CD4-positive, alpha-beta memory T cell (primary cell): ENCODE data around the gene MAGEA9. TPM values are rescaled to one million over a fixed set of nuclear protein-coding genes. Genes with fewer than 3 reads are reported as not detected.

Source experiments
- CTCF ChIA-PET: fragments of 350-600 bp; sonication (Branson Sonifier 250); formaldehyde crosslinking; loops from one replicate; lab custom pipeline; 2021; ENCODE audit warnings: inconsistent platforms; ENCODE audit not compliant: partially characterized antibody; lab: Charles Lee
- POLR2A ChIA-PET: fragments of 350-600 bp; sonication (Branson Sonifier 250); formaldehyde crosslinking; loops from one replicate; lab custom pipeline; 2021; ENCODE audit not compliant: partially characterized antibody; lab: Charles Lee
- DNase-seq, 5 donors: peaks; one replicate each; pipeline versions ENCODE4 v3.0.0 to v3.0.0-alpha.2; 2020 to 2022; ENCODE audit warnings: mixed read lengths in 1 of 5
- H3K27ac ChIP-seq: one replicate; pipeline ENCODE4 v1.7.0; 2013; ENCODE audit warnings: low read depth, low read length
- H3K27me3 ChIP-seq: 2 replicates; pipeline ENCODE4 v1.7.0; 2013; ENCODE audit warnings: mild to moderate bottlenecking, low read length, moderate library complexity; ENCODE audit not compliant: insufficient read depth
- H3K36me3 ChIP-seq: 2 replicates; pipeline ENCODE4 v1.7.0; 2013; ENCODE audit warnings: mild to moderate bottlenecking, low read length, moderate library complexity; ENCODE audit not compliant: insufficient read depth
- H3K4me1 ChIP-seq: 2 replicates; pipeline ENCODE4 v1.7.0; 2013; ENCODE audit warnings: mild to moderate bottlenecking, low read length, moderate library complexity; ENCODE audit not compliant: insufficient read depth
- H3K4me3 ChIP-seq, 2 donors: one replicate each; pipeline ENCODE4 v1.7.0; 2013; ENCODE audit warnings: low read length in 2 of 2, mild to moderate bottlenecking in 1 of 2
- H3K9me3 ChIP-seq, 2 donors: one replicate each; pipeline ENCODE4 v1.7.0; 2013; ENCODE audit warnings: low read length in 2 of 2, control low read depth in 1 of 2; ENCODE audit not compliant: control insufficient read depth in 1 of 2
- H3K27ac Mint-ChIP-seq, 7 donors: one replicate each; pipeline ENCODE4 v1.8.0; 2020 to 2021; ENCODE audit warnings: mixed read lengths in 7 of 7, mild to moderate bottlenecking in 6 of 7, inconsistent platforms in 3 of 7, moderate library complexity in 3 of 7
- H3K27me3 Mint-ChIP-seq, 2 donors: one replicate each; pipeline ENCODE4 v1.8.0; 2020 to 2021; ENCODE audit warnings: mixed read lengths in 2 of 2
- H3K36me3 Mint-ChIP-seq, 2 donors: one replicate each; pipeline ENCODE4 v1.8.0; 2020 to 2021; ENCODE audit warnings: mixed read lengths in 2 of 2, inconsistent platforms in 1 of 2, mild to moderate bottlenecking in 1 of 2
- H3K4me1 Mint-ChIP-seq, 4 donors: one replicate each; pipeline ENCODE4 v1.8.0; 2020 to 2021; ENCODE audit warnings: mixed read lengths in 4 of 4, mild to moderate bottlenecking in 1 of 4
- H3K4me3 Mint-ChIP-seq, 8 donors: one replicate each; pipeline ENCODE4 v1.8.0; 2020 to 2021; ENCODE audit warnings: mixed read lengths in 8 of 8, mild to moderate bottlenecking in 7 of 8, moderate library complexity in 6 of 8, inconsistent platforms in 3 of 8
- H3K9me3 Mint-ChIP-seq, 8 donors: one replicate each; pipeline ENCODE4 v1.8.0; 2020 to 2021; ENCODE audit warnings: mixed read lengths in 8 of 8, mild to moderate bottlenecking in 5 of 8, inconsistent platforms in 3 of 8, moderate library complexity in 1 of 8
- intact Hi-C: fragments of 100-400 bp; cut with micrococcal nuclease; formaldehyde crosslinking; loops from one replicate; pipeline ENCODE4 v1.15.1; 2023
- polyA plus RNA-seq, 2 donors: library from polyadenylated mRNA; unstranded; fragments of 300-500 nt; fragmentation: Illumina TruSeq; gene quantifications; one replicate each; pipeline ENCODE4 v1.2.3, GENCODE V29; 2021
- total RNA-seq, 2 experiments: library from RNA; stranded (reverse); gene quantifications; one replicate each; pipeline ENCODE4 v1.2.3, GENCODE V29; 2021

The MAGEA9 gene
- total and polyA plus RNA-seq, 4 experiments from 2014 or later: not detected

DNA sequence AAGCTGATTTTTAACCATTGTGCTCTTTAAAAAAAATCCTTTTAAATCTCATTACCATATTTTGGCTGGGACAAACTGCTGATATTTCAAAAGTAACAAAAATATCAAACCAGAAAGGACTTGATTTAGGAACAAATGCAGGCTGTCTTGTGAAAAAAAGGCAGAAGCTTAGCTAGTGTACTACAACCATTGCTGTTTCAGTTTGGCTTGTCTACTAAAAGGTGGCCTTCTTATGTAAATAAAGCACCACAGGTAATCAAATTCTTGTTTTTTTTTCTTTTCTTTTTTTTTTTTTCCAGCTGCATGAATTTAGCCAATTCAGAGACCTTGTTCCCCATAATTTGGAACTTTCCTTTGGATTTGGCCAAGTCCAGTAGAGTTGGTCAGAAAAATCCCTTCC lies 55.4 kb downstream of the MAGEA9 start:
- no peaks in the 10 kb centered on the region for H3K36me3 Mint-ChIP-seq
- no peak for DNase-seq
- no peaks in the 10 kb centered on the region for H3K9me3 ChIP-seq
- no peaks in the 10 kb centered on the region for H3K27me3 ChIP-seq
- H3K4me3 ChIP-seq: no peak overlapping the region
- no peaks in the 10 kb centered on the region for H3K4me1 ChIP-seq
- no peaks in the 10 kb centered on the region for H3K27me3 Mint-ChIP-seq
- H3K4me3 Mint-ChIP-seq: no peak overlapping the region
- ChIA-PET CTCF (no interaction called here), POLR2A (no interaction called here)
- H3K27ac ChIP-seq: no peak overlapping the region
- H3K4me1 Mint-ChIP-seq: peaks cover 0 to 4% (median 0%) of the 10 kb centered on the region in 4 donors
- H3K9me3 Mint-ChIP-seq: no peaks in the 10 kb centered on the region
- H3K27ac Mint-ChIP-seq: peak overlapping the region in 1 of 7 donors; percentile 14
- no peaks in the 10 kb centered on the region for H3K36me3 ChIP-seq
- intact Hi-C loops: no loop called here

Other genes starting within 250 kb of the MAGEA9 start
- 10 to 100 TPM; 24.6 to 25.2 TPM for gene EOLA1, start 240.9 kb upstream of the MAGEA9 start, total RNA-seq
- gene EOLA1, start 240.9 kb upstream of the MAGEA9 start, polyA plus RNA-seq: 10 to 100 TPM; 25.7 to 26.2 TPM
- gene HSFX3, start 232.0 kb upstream of the MAGEA9 start, total RNA-seq: not detected
- not detected for gene HSFX3, start 232.0 kb upstream of the MAGEA9 start, polyA plus RNA-seq
- gene MAGEA9B, start 194.5 kb upstream of the MAGEA9 start, total RNA-seq: not detected
- not detected for gene MAGEA9B, start 194.5 kb upstream of the MAGEA9 start, polyA plus RNA-seq
- gene HSFX2, start 186.6 kb upstream of the MAGEA9 start, total RNA-seq: under 1 TPM in 1 of 2 experiments, not detected in 1; 0.64 TPM
- gene HSFX2, start 186.6 kb upstream of the MAGEA9 start, polyA plus RNA-seq: under 1 TPM in 1 of 2 donors, not detected in 1; 0.31 TPM
- 10 to 100 TPM; 25.6 to 27.6 TPM for gene TMEM185A, start 150.1 kb upstream of the MAGEA9 start, total RNA-seq
- gene TMEM185A, start 150.1 kb upstream of the MAGEA9 start, polyA plus RNA-seq: 10 to 100 TPM; 13.9 to 17.9 TPM
- gene MAGEA11, start 69.9 kb upstream of the MAGEA9 start, total RNA-seq: not detected
- not detected for gene MAGEA11, start 69.9 kb upstream of the MAGEA9 start, polyA plus RNA-seq
- gene HSFX1, start 7.9 kb upstream of the MAGEA9 start, total RNA-seq: 1 to 10 TPM; 2.6 to 2.8 TPM
- gene HSFX1, start 7.9 kb upstream of the MAGEA9 start, polyA plus RNA-seq: not detected
- gene MAGEA8, start 99.3 kb downstream of the MAGEA9 start, total RNA-seq: not detected
- gene MAGEA8, start 99.3 kb downstream of the MAGEA9 start, polyA plus RNA-seq: not detected
- gene HSFX4, start 147.6 kb downstream of the MAGEA9 start, total RNA-seq: not detected
- gene HSFX4, start 147.6 kb downstream of the MAGEA9 start, polyA plus RNA-seq: not detected
- gene EOLA2, start 156.6 kb downstream of the MAGEA9 start, total RNA-seq: 10 to 100 TPM; 38.1 to 41.1 TPM
- gene EOLA2, start 156.6 kb downstream of the MAGEA9 start, polyA plus RNA-seq: 10 to 100 TPM; 22.3 to 38.8 TPM